AG09309 (cell line): ENCODE results near the gene EPS8L3.
A peak's percentile ranks its signal among the peaks of the same experiment; 100 is the strongest.

Experiments
- DNase-seq: peaks from one replicate; pipeline ENCODE4 v3.0.0-alpha.2; 2010; ENCODE audit warnings: low read depth
- H3K4me3 ChIP-seq: 2 replicates; pipeline ENCODE4 v1.5.1; 2011; ENCODE audit warnings: mild to moderate bottlenecking, low read depth, low read length, moderate library complexity; ENCODE audit not compliant: control insufficient read depth
- CTCF ChIP-seq: IDR thresholded peaks from 2 replicates; pipeline ENCODE4 v1.5.1; 2011; ENCODE audit warnings: mild to moderate bottlenecking, low read depth, low read length, inconsistent platforms; ENCODE audit not compliant: insufficient read depth, control insufficient read depth; ENCODE audit errors: missing control alignments

The EPS8L3 gene

GRCh38 chr1:109788695-109789521 lies 25.2 kb upstream of the EPS8L3 start:
- DNase-seq = no peak
- no peak overlapping the region for H3K4me3 ChIP-seq
- TF ChIP-seq CTCF = peak; percentile 57

GRCh38 chr1:109787845-109788601 lies 24.3 kb upstream of the EPS8L3 start:
- no peak for DNase-seq
- no peak for TF ChIP-seq CTCF
- no peak overlapping the region for H3K4me3 ChIP-seq

- no peak overlapping the region for H3K4me3 ChIP-seq
- no peak for TF ChIP-seq CTCF
- DNase-seq = no peak
These were observed 23.6 kb upstream of the EPS8L3 start for GRCh38 chr1:109787211-109787844.

GRCh38 chr1:109786531-109787021 lies 22.9 kb upstream of the EPS8L3 start:
- no peak for DNase-seq
- H3K4me3 ChIP-seq = no peak overlapping the region

GRCh38 chr1:109786112-109786480 lies 22.4 kb upstream of the EPS8L3 start:
- no peak for DNase-seq
- no peak for TF ChIP-seq CTCF

More at GRCh38 chr1:109786531-109787021, 22.9 kb upstream of the EPS8L3 start:
- TF ChIP-seq CTCF = no peak

GRCh38 chr1:109785446-109786111 lies 21.9 kb upstream of the EPS8L3 start:
- no peak for TF ChIP-seq CTCF
- no peak for DNase-seq
- H3K4me3 ChIP-seq = no peak overlapping the region

More at GRCh38 chr1:109786112-109786480, 22.4 kb upstream of the EPS8L3 start:
- no peak overlapping the region for H3K4me3 ChIP-seq
